Breast epithelium (tissue), 3 donors: ENCODE results near the gene SLC66A2.

ENCODE experiments used
- POLR2A ChIP-seq: fragments of 450-650 bp; IDR thresholded peaks from one replicate; pipeline ENCODE4 v1.6.1; 2016; ENCODE audit warnings: antibody characterized with exemption, mild to moderate bottlenecking, moderate library complexity
- POLR2AphosphoS5 ChIP-seq, 3 donors: sonication (generic); formaldehyde crosslinking; IDR thresholded peaks; one replicate each; pipeline ENCODE4 v1.6.1; 2017; ENCODE audit warnings: antibody characterized with exemption in 3 of 3
- TF ChIP-seq, protein P1 (sequence below), 3 donors: fragments of 450-650 bp; IDR thresholded peaks; one replicate each; pipeline ENCODE4 v1.5.1; 2016 to 2017; ENCODE audit warnings: antibody characterized with exemption in 3 of 3, mild to moderate bottlenecking in 3 of 3, moderate library complexity in 3 of 3

GRCh38 chr18:79924814-79925731 lies 26.4 kb downstream of the SLC66A2 start:
- no peak for TF ChIP-seq POLR2A
- TF ChIP-seq, protein P1, sequence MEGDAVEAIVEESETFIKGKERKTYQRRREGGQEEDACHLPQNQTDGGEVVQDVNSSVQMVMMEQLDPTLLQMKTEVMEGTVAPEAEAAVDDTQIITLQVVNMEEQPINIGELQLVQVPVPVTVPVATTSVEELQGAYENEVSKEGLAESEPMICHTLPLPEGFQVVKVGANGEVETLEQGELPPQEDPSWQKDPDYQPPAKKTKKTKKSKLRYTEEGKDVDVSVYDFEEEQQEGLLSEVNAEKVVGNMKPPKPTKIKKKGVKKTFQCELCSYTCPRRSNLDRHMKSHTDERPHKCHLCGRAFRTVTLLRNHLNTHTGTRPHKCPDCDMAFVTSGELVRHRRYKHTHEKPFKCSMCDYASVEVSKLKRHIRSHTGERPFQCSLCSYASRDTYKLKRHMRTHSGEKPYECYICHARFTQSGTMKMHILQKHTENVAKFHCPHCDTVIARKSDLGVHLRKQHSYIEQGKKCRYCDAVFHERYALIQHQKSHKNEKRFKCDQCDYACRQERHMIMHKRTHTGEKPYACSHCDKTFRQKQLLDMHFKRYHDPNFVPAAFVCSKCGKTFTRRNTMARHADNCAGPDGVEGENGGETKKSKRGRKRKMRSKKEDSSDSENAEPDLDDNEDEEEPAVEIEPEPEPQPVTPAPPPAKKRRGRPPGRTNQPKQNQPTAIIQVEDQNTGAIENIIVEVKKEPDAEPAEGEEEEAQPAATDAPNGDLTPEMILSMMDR (IDR thresholded peaks at IDR 0.05): no peak
- TF ChIP-seq POLR2AphosphoS5 (IDR thresholded peaks at IDR 0.05): no peak
